ENCODE data around the gene MEP1A. TPM values are rescaled to one million over a fixed set of nuclear protein-coding genes. Genes with fewer than 3 reads are reported as not detected.

MEP1A gene
- total RNA-seq, 2 donors from 2014 or later, result not detected

DNA sequence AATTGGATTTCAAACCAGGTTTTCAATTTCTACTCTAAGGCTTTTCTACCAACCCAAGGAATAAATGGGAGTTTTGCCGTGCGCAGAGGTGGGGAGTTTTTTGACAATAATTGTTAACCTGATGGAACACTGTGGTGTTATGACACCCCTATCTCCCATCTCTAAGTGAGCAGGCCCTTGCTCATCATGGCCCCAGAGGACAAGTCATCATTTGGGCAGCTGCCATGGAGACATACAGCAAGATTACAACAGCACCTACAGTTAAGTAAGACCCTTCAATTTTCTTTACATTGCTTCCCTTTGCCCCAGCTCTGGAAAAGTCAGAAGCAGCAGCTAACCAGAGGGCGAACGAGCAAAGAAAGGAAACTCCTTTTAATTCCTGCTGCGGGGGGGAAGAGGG, 74.2 kb downstream of the MEP1A start:
- Histone ChIP-seq H3K36me3 (no peaks in the 10 kb centered on the region), H3K9me3 (no peaks in the 10 kb centered on the region), H3K27me3 (replicated peaks; ENCODE audit: insufficient read depth) (no peaks in the 10 kb centered on the region), H3K4me3 (no peak overlapping the region), H3K4me1 (ENCODE audit: control insufficient read depth in 1 of 2, low read depth in 2 of 2) (no peaks in the 10 kb centered on the region), H3K27ac (no peak overlapping the region)
- TF ChIP-seq, protein P1, sequence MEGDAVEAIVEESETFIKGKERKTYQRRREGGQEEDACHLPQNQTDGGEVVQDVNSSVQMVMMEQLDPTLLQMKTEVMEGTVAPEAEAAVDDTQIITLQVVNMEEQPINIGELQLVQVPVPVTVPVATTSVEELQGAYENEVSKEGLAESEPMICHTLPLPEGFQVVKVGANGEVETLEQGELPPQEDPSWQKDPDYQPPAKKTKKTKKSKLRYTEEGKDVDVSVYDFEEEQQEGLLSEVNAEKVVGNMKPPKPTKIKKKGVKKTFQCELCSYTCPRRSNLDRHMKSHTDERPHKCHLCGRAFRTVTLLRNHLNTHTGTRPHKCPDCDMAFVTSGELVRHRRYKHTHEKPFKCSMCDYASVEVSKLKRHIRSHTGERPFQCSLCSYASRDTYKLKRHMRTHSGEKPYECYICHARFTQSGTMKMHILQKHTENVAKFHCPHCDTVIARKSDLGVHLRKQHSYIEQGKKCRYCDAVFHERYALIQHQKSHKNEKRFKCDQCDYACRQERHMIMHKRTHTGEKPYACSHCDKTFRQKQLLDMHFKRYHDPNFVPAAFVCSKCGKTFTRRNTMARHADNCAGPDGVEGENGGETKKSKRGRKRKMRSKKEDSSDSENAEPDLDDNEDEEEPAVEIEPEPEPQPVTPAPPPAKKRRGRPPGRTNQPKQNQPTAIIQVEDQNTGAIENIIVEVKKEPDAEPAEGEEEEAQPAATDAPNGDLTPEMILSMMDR (IDR thresholded peaks at IDR 0.05), result no peak
- ATAC-seq (ENCODE audit: insufficient number of reproducible peaks, low FRiP score, low read depth) (no peak), DNase-seq (ENCODE audit: low spot score) (no peak)

DNA sequence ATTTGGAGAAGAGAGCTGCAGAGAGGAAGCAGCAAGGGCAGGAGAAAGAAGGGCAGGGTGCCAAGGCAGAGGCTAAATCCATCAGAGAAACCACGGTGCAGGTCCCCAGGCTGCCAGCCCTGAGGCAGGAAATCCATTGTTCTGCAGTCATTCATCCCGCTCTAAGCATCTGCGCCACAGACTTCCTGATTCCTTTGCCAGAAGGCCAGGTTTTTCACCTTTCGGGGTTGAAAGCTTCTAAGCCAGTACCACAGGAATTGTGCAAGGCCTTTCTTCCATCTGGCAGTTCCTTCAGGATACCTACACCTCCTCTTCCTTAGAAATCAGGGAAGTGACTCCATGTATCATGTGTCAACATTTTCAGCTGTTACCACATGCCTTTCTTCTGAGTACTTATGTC, 82.9 kb downstream of the MEP1A start:
- TF ChIP-seq, protein P1 (IDR thresholded peaks at IDR 0.05), result no peak
- Histone ChIP-seq H3K36me3 (no peaks in the 10 kb centered on the region), H3K27me3 (replicated peaks; ENCODE audit: insufficient read depth) (no peaks in the 10 kb centered on the region), H3K9me3 (no peaks in the 10 kb centered on the region), H3K4me3 (no peak overlapping the region), H3K4me1 (ENCODE audit: control insufficient read depth in 1 of 2, low read depth in 2 of 2) (no peaks in the 10 kb centered on the region), H3K27ac (no peak overlapping the region)
- DNase-seq (ENCODE audit: low spot score) (no peak), ATAC-seq (ENCODE audit: insufficient number of reproducible peaks, low FRiP score, low read depth) (no peak)

DNA sequence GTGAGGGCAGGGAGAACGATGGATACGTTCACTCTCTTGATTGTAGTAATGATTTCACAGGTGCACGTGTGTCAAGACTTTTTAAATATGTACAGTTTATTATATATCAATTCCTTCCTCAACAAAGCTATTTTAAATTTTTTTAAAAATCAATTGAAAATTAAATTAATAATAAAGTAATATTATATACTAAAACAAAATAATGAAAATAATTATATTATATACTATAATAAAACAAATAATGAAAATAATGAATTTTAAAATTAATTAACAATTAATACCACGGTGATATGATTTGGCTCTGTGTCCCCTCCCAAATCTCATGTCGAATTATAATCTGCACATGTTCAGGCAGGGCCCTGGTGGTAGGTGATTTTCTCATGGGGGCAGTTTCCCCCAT, 85.8 kb downstream of the MEP1A start:
- H3K9me3 ChIP-seq, result no peaks in the 10 kb centered on the region
- ATAC-seq (ENCODE audit: insufficient number of reproducible peaks, low FRiP score, low read depth), result no peak

DNA sequence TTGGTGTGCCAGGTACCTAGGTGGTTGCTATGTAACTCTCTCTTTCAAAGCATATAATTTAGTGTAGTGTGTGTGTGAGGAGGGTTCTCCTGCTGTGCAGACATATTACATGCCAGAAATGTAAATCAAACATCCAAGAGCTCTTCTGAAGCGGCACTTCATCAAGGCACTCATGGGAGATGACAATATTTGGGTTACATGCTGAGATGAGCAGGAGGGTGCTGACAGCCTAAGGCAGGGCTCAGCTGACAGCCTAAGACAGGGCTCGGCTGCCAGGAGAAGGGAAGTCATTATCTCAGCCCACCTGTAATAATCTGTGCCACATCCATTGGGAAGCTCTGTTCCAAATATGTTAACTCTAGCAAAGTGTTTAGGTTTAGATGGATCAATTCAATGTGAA, 89.5 kb downstream of the MEP1A start:
- H3K36me3 ChIP-seq, result no peaks in the 10 kb centered on the region

More for the DNA sequence above, 85.8 kb downstream of the MEP1A start:
- Histone ChIP-seq H3K4me1 (ENCODE audit: control insufficient read depth in 1 of 2, low read depth in 2 of 2) (no peaks in the 10 kb centered on the region), H3K27me3 (replicated peaks; ENCODE audit: insufficient read depth) (no peaks in the 10 kb centered on the region), H3K36me3 (no peaks in the 10 kb centered on the region), H3K27ac (no peak overlapping the region), H3K4me3 (no peak overlapping the region)
- no peak for DNase-seq (ENCODE audit: low spot score)
- TF ChIP-seq, protein P1 (IDR thresholded peaks at IDR 0.05), result no peak

DNA sequence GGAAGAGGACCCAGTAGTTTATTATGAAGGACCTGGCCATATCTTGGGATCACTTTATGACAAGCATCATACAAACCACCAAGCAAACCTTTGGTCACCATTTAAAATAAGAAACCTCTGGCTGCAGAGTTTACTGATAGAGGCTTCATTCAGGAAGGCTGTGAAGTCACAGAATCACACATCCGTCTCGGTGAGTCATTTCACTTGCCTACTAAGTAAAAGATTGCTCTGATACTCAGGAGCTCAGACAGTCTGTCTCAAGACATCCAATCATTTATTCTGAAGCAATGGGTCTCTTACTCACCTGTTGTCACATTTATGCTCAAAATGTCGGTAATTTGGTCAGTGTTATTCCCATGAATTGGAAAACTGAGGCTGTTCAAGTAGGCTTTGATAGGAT, 94.8 kb downstream of the MEP1A start:
- no peaks in the 10 kb centered on the region for H3K27me3 ChIP-seq (replicated peaks; ENCODE audit: insufficient read depth)
- TF ChIP-seq, protein P1 (IDR thresholded peaks at IDR 0.05), result no peak
- no peaks in the 10 kb centered on the region for H3K36me3 ChIP-seq
- no peak overlapping the region for H3K4me3 ChIP-seq
- H3K9me3 ChIP-seq, result no peaks in the 10 kb centered on the region
- no peaks in the 10 kb centered on the region for H3K4me1 ChIP-seq (ENCODE audit: control insufficient read depth in 1 of 2, low read depth in 2 of 2)
- ATAC-seq (ENCODE audit: insufficient number of reproducible peaks, low FRiP score, low read depth) (no peak), DNase-seq (ENCODE audit: low spot score) (no peak)
- H3K27ac ChIP-seq, result no peak overlapping the region

More for the DNA sequence above, 89.5 kb downstream of the MEP1A start:
- H3K4me1 ChIP-seq (ENCODE audit: control insufficient read depth in 1 of 2, low read depth in 2 of 2), result no peaks in the 10 kb centered on the region
- DNase-seq (ENCODE audit: low spot score), result no peak
- TF ChIP-seq, protein P1 (IDR thresholded peaks at IDR 0.05), result no peak
- H3K4me3 ChIP-seq, result no peak overlapping the region
- ATAC-seq (ENCODE audit: insufficient number of reproducible peaks, low FRiP score, low read depth), result no peak
- H3K27me3 ChIP-seq (replicated peaks; ENCODE audit: insufficient read depth), result no peaks in the 10 kb centered on the region
- H3K27ac ChIP-seq, result no peak overlapping the region
- no peaks in the 10 kb centered on the region for H3K9me3 ChIP-seq

Data from thoracic aorta (tissue), 2 donors.